OCI-LY1 (cell line): ENCODE measurements around the gene SPRED2.

Experiments
- EZH2 ChIP-seq: fragments of 200-600 bp; sonication (generic), shearing (Covaris generic); IDR thresholded peaks from 2 replicates; pipeline ENCODE4 v1.8.0; 2017; ENCODE audit warnings: borderline replicate concordance, mixed run types, mild to moderate bottlenecking, antibody characterized with exemption, low read length, moderate library complexity, mixed read lengths
- TF ChIP-seq, protein P1 (sequence below): fragments of 200-600 bp; sonication (generic), shearing (Covaris generic); IDR thresholded peaks from 2 replicates; pipeline ENCODE4 v1.5.1; 2017; ENCODE audit warnings: mild to moderate bottlenecking, antibody characterized with exemption, low read length, moderate library complexity, mixed read lengths

DNA sequence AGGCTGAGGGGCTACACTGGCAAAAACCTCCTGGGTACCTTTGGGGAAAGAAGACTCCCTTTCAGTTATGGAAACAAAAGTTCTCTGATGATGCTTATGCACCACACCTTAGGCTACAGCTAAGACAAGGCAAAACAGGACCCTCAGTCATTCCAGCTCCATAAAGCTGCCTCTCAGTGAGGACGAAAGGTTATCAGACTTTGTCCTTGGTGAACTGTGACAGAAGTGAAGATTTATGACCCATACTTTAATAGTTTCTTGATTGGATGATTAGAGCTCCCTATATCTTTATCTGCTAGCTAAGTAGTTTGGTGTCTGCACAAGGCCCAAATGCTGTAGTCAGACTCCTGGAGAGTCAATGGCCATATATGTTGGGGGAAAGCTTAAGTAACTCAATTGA is 40.6 kb upstream of the SPRED2 start:
- TF ChIP-seq, protein P1, sequence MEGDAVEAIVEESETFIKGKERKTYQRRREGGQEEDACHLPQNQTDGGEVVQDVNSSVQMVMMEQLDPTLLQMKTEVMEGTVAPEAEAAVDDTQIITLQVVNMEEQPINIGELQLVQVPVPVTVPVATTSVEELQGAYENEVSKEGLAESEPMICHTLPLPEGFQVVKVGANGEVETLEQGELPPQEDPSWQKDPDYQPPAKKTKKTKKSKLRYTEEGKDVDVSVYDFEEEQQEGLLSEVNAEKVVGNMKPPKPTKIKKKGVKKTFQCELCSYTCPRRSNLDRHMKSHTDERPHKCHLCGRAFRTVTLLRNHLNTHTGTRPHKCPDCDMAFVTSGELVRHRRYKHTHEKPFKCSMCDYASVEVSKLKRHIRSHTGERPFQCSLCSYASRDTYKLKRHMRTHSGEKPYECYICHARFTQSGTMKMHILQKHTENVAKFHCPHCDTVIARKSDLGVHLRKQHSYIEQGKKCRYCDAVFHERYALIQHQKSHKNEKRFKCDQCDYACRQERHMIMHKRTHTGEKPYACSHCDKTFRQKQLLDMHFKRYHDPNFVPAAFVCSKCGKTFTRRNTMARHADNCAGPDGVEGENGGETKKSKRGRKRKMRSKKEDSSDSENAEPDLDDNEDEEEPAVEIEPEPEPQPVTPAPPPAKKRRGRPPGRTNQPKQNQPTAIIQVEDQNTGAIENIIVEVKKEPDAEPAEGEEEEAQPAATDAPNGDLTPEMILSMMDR, result no peak
- TF ChIP-seq EZH2, result no peak
